CD14-positive monocyte (primary cell): ENCODE results near the gene SLC4A4. TPM values are rescaled to one million over a fixed set of nuclear protein-coding genes. Genes with fewer than 3 reads are reported as not detected.

Experiments
- DNase-seq, 3 donors: peaks; one replicate each; pipeline ENCODE4 v3.0.0-alpha.2; 2011 to 2022
- H2AFZ ChIP-seq: 2 replicates; pipeline ENCODE4 v1.6.0; 2012; ENCODE audit warnings: mild to moderate bottlenecking, low read depth, low read length, inconsistent platforms; ENCODE audit not compliant: insufficient read depth, poor library complexity, severe bottlenecking
- H3K27ac ChIP-seq, 2 donors: 1 replicate in 1 of 2; 2 replicates in 1 of 2; pipeline ENCODE4 v1.5.1; 2012 to 2013; ENCODE audit warnings: low read length in 2 of 2, control low read depth in 1 of 2, inconsistent platforms in 1 of 2, low read depth in 1 of 2, mild to moderate bottlenecking in 1 of 2
- H3K27me3 ChIP-seq, 2 donors: one replicate each; pipeline versions ENCODE4 v1.6.0 to v1.6.1; 2011 to 2013; ENCODE audit warnings: low read length in 2 of 2; ENCODE audit not compliant: control insufficient read depth in 2 of 2, insufficient read depth in 2 of 2
- H3K36me3 ChIP-seq, 2 donors: replicated peaks in 1 of 2; 1 replicate in 1 of 2; 2 replicates in 1 of 2; pipeline versions ENCODE4 v1.5.1 to v1.6.1; 2012 to 2013; ENCODE audit warnings: low read length in 2 of 2, control low read depth in 1 of 2, inconsistent platforms in 1 of 2, mild to moderate bottlenecking in 1 of 2; ENCODE audit not compliant: insufficient read depth in 2 of 2, control insufficient read depth in 1 of 2
- H3K4me1 ChIP-seq, 2 donors: 1 replicate in 1 of 2; 2 replicates in 1 of 2; pipeline versions ENCODE4 v1.5.1 to v1.6.1; 2012 to 2013; ENCODE audit warnings: low read length in 2 of 2, control low read depth in 1 of 2, inconsistent platforms in 1 of 2, mild to moderate bottlenecking in 1 of 2, moderate library complexity in 1 of 2; ENCODE audit not compliant: insufficient read depth in 2 of 2, control insufficient read depth in 1 of 2
- H3K4me2 ChIP-seq: replicated peaks from 2 replicates; pipeline ENCODE3; 2012; ENCODE audit warnings: low read length, moderate library complexity, mild to moderate bottlenecking; ENCODE audit not compliant: poor library complexity, severe bottlenecking; ENCODE audit errors: extremely low read depth
- H3K4me3 ChIP-seq, 3 experiments: fragments of 200-600 bp in 1 of 3; sonication (generic) in 1 of 3; replicated peaks in 1 of 3; 1 replicate in 2 of 3; 2 replicates in 1 of 3; pipeline ENCODE4 v1.5.1; 2011 to 2013; ENCODE audit warnings: low read length in 3 of 3, mild to moderate bottlenecking in 3 of 3, control low read depth in 2 of 3, low read depth in 2 of 3, inconsistent platforms in 1 of 3, moderate library complexity in 1 of 3
- H3K79me2 ChIP-seq: 2 replicates; pipeline ENCODE4 v1.6.0; 2012; ENCODE audit warnings: mild to moderate bottlenecking, control low read depth, inconsistent platforms, low read length, moderate library complexity; ENCODE audit not compliant: insufficient read depth
- H3K9ac ChIP-seq: 2 replicates; pipeline ENCODE4 v1.6.0; 2017; ENCODE audit warnings: low read length, mild to moderate bottlenecking; ENCODE audit not compliant: insufficient read depth, poor library complexity, severe bottlenecking
- H3K9me3 ChIP-seq, 2 donors: replicated peaks in 1 of 2; 1 replicate in 1 of 2; 2 replicates in 1 of 2; pipeline versions ENCODE4 v1.5.1 to v1.6.1; 2012 to 2013; ENCODE audit warnings: low read length in 2 of 2, control low read depth in 1 of 2; ENCODE audit not compliant: control insufficient read depth in 1 of 2, insufficient read depth in 1 of 2
- H4K20me1 ChIP-seq: 2 replicates; pipeline ENCODE4 v1.6.0; 2012; ENCODE audit warnings: mild to moderate bottlenecking, low read length, control low read depth, moderate library complexity; ENCODE audit not compliant: insufficient read depth
- H3K27ac Mint-ChIP-seq, 7 donors: one replicate each; pipeline ENCODE4 v1.8.0; 2020; ENCODE audit warnings: mild to moderate bottlenecking in 7 of 7, mixed read lengths in 7 of 7, moderate library complexity in 6 of 7, inconsistent platforms in 2 of 7
- H3K27me3 Mint-ChIP-seq, 3 donors: one replicate each; pipeline ENCODE4 v1.8.0; 2021 to 2022; ENCODE audit warnings: low read depth in 3 of 3, mild to moderate bottlenecking in 3 of 3, mixed read lengths in 3 of 3, moderate library complexity in 3 of 3, inconsistent platforms in 1 of 3
- H3K36me3 Mint-ChIP-seq, 2 donors: one replicate each; pipeline ENCODE4 v1.8.0; 2020; ENCODE audit warnings: mixed read lengths in 2 of 2, inconsistent platforms in 1 of 2, mild to moderate bottlenecking in 1 of 2
- H3K4me1 Mint-ChIP-seq: one replicate; pipeline ENCODE4 v1.8.0; 2020; ENCODE audit warnings: mild to moderate bottlenecking, mixed read lengths
- H3K4me3 Mint-ChIP-seq, 2 donors: one replicate each; pipeline ENCODE4 v1.8.0; 2020; ENCODE audit warnings: mild to moderate bottlenecking in 2 of 2, mixed read lengths in 2 of 2, moderate library complexity in 1 of 2
- H3K9me3 Mint-ChIP-seq, 7 donors: one replicate each; pipeline ENCODE4 v1.8.0; 2020 to 2022; ENCODE audit warnings: mixed read lengths in 7 of 7, mild to moderate bottlenecking in 6 of 7, moderate library complexity in 6 of 7, inconsistent platforms in 2 of 7
- CTCF ChIP-seq: fragments of 200-600 bp; IDR thresholded peaks from one replicate; pipeline ENCODE4 v1.8.0; 2022; ENCODE audit warnings: antibody characterized with exemption, mild to moderate bottlenecking
- WGBS: methylation state at CpG from one replicate; pipeline ENCODE4 v1.1.5; 2013; ENCODE audit warnings: missing lambda C conversion rate; ENCODE audit not compliant: insufficient coverage; 5-methylcytosine and 5-hydroxymethylcytosine counted together
- intact Hi-C, 2 donors: fragments of 100-400 bp; cut with micrococcal nuclease; formaldehyde crosslinking; loops; one replicate each; pipeline versions ENCODE4 v1.15.0 to v1.15.1; 2023
- polyA plus RNA-seq, 3 donors: library from polyadenylated mRNA; depleted of rRNA in 1 of 3; unstranded in 2 of 3; stranded (reverse) in 1 of 3; fragments of 300-500 nt in 2 of 3; fragments of >200 nt in 1 of 3; fragmentation: Illumina TruSeq in 2 of 3; gene quantifications; 1 replicate in 2 of 3; 2 replicates in 1 of 3; pipeline ENCODE4 v1.2.3, GENCODE V29; 2012 to 2021

The SLC4A4 gene
- polyA plus RNA-seq, 3 donors = 0.03 TPM; not detected in 2

- H3K9ac ChIP-seq = no peak overlapping the region
- Mint-ChIP-seq H3K9me3 (peaks cover 0 to 4% (median 2%) of the 10 kb centered on the region in 7 donors), H3K27me3 (peaks cover 0 to 5% (median 4%) of the 10 kb centered on the region in 3 donors), H3K36me3 (no peaks in the 10 kb centered on the region), H3K4me1 (no peaks in the 10 kb centered on the region), H3K4me3 (no peak overlapping the region), H3K27ac (no peak overlapping the region)
- H3K4me2 ChIP-seq = no peak overlapping the region
- no peak for TF ChIP-seq CTCF
- H3K79me2 ChIP-seq = no peaks in the 10 kb centered on the region
- H3K36me3 ChIP-seq = no peaks in the 10 kb centered on the region
- H2AFZ ChIP-seq = no peak overlapping the region
- H4K20me1 ChIP-seq = no peaks in the 10 kb centered on the region
- H3K4me1 ChIP-seq = no peaks in the 10 kb centered on the region
- H3K9me3 ChIP-seq = no peaks in the 10 kb centered on the region
- intact Hi-C loops = no loop called here
- no peak overlapping the region for H3K27ac ChIP-seq
- WGBS = no CpG with 5 or more reads among the region's 2 CpGs
- no peak for DNase-seq
- H3K27me3 ChIP-seq = no peaks in the 10 kb centered on the region
- H3K4me3 ChIP-seq = no peak overlapping the region
Measured at GRCh38 chr4:71367546-71367945, 28.7 kb downstream of the SLC4A4 start.

GRCh38 chr4:71368906-71369305 is 30.1 kb downstream of the SLC4A4 start:
- no peaks in the 10 kb centered on the region for H3K27me3 ChIP-seq
- Mint-ChIP-seq H3K27me3 (peaks cover 0 to 5% (median 3%) of the 10 kb centered on the region in 3 donors), H3K4me3 (no peak overlapping the region), H3K36me3 (no peaks in the 10 kb centered on the region), H3K4me1 (no peaks in the 10 kb centered on the region), H3K9me3 (peaks cover 0 to 4% (median 2%) of the 10 kb centered on the region in 7 donors), H3K27ac (no peak overlapping the region)
- H3K4me3 ChIP-seq = no peak overlapping the region
- H3K9ac ChIP-seq = no peak overlapping the region
- 91% methylated on average over 7 of the region's 12 CpGs for WGBS
- H3K36me3 ChIP-seq = no peaks in the 10 kb centered on the region
- H3K4me2 ChIP-seq = no peak overlapping the region
- H3K4me1 ChIP-seq = no peaks in the 10 kb centered on the region
- H4K20me1 ChIP-seq = no peaks in the 10 kb centered on the region
- H3K27ac ChIP-seq = no peak overlapping the region
- intact Hi-C loops = no loop called here
- H3K79me2 ChIP-seq = no peaks in the 10 kb centered on the region
- no peaks in the 10 kb centered on the region for H3K9me3 ChIP-seq
- no peak for TF ChIP-seq CTCF
- no peak overlapping the region for H2AFZ ChIP-seq
- no peak for DNase-seq
